Liver (tissue), 9 donors: ENCODE measurements around the gene TRIP12. TPM values are rescaled to one million over a fixed set of nuclear protein-coding genes. Genes with fewer than 3 reads are reported as not detected.

Experiments used
- DNase-seq: peaks from one replicate; pipeline ENCODE4 v3.0.0-alpha.2; 2017; ENCODE audit warnings: low spot score
- H3K27ac ChIP-seq, 2 donors: one replicate each; pipeline ENCODE4 v1.7.0; 2013; ENCODE audit warnings: inconsistent platforms in 2 of 2, low read length in 2 of 2, control low read depth in 1 of 2, low read depth in 1 of 2, mild to moderate bottlenecking in 1 of 2
- H3K27me3 ChIP-seq, 4 donors: one replicate each; pipeline versions ENCODE4 v1.6.1 to v1.7.0; 2013; ENCODE audit warnings: low read length in 3 of 4, inconsistent platforms in 1 of 4, mild to moderate bottlenecking in 1 of 4, moderate library complexity in 1 of 4; ENCODE audit not compliant: control insufficient read depth in 4 of 4, insufficient read depth in 4 of 4
- H3K36me3 ChIP-seq, 4 donors: one replicate each; pipeline versions ENCODE4 v1.6.1 to v1.7.0; 2013; ENCODE audit warnings: low read length in 3 of 4, mild to moderate bottlenecking in 3 of 4, low read depth in 1 of 4, moderate library complexity in 1 of 4; ENCODE audit not compliant: control insufficient read depth in 4 of 4, insufficient read depth in 3 of 4
- H3K4me1 ChIP-seq, 4 donors: one replicate each; pipeline versions ENCODE4 v1.6.1 to v1.7.0; 2013; ENCODE audit warnings: low read length in 3 of 4, mild to moderate bottlenecking in 3 of 4, moderate library complexity in 1 of 4; ENCODE audit not compliant: control insufficient read depth in 4 of 4, insufficient read depth in 4 of 4
- H3K4me3 ChIP-seq, 3 donors: one replicate each; pipeline versions ENCODE4 v1.6.1 to v1.7.0; 2013; ENCODE audit warnings: low read length in 3 of 3, control low read depth in 1 of 3, low read depth in 1 of 3, mild to moderate bottlenecking in 1 of 3
- H3K9ac ChIP-seq, 2 donors: one replicate each; pipeline ENCODE4 v1.7.0; 2013; ENCODE audit warnings: low read length in 2 of 2, mild to moderate bottlenecking in 2 of 2, moderate library complexity in 2 of 2, control low read depth in 1 of 2, low read depth in 1 of 2
- H3K9me3 ChIP-seq, 4 donors: one replicate each; pipeline versions ENCODE4 v1.6.1 to v1.7.0; 2013; ENCODE audit warnings: low read length in 3 of 4; ENCODE audit not compliant: control insufficient read depth in 4 of 4
- EGR1 ChIP-seq, 2 donors: IDR thresholded peaks; 2 replicates each; pipeline ENCODE4 v1.6.1; 2016 to 2018; ENCODE audit warnings: antibody characterized with exemption in 2 of 2, low read depth in 2 of 2
- FOXA1 ChIP-seq: IDR thresholded peaks from 2 replicates; pipeline ENCODE4 v1.6.1; 2016; ENCODE audit warnings: antibody characterized with exemption
- FOXA2 ChIP-seq: IDR thresholded peaks from 2 replicates; pipeline ENCODE4 v1.6.1; 2016; ENCODE audit warnings: antibody characterized with exemption
- GABPA ChIP-seq, 2 donors: IDR thresholded peaks in 1 of 2; conservative IDR thresholded peaks in 1 of 2; 2 replicates each; pipeline ENCODE4 v1.6.1; 2016; ENCODE audit warnings: antibody characterized with exemption in 2 of 2, mild to moderate bottlenecking in 1 of 2, moderate library complexity in 1 of 2
- HNF4A ChIP-seq, 2 donors: conservative IDR thresholded peaks; 2 replicates each; pipeline ENCODE4 v1.6.1; 2016; ENCODE audit warnings: antibody characterized with exemption in 2 of 2, mild to moderate bottlenecking in 2 of 2
- HNF4G ChIP-seq: IDR thresholded peaks from 2 replicates; pipeline ENCODE4 v1.6.1; 2016; ENCODE audit warnings: antibody characterized with exemption
- JUND ChIP-seq, 2 donors: IDR thresholded peaks; 2 replicates each; pipeline ENCODE4 v1.6.1; 2016; ENCODE audit warnings: antibody characterized with exemption in 2 of 2
- NR2F2 ChIP-seq: IDR thresholded peaks from 2 replicates; pipeline ENCODE4 v1.6.1; 2016; ENCODE audit warnings: antibody characterized with exemption
- RAD21 ChIP-seq, 2 donors: IDR thresholded peaks; 2 replicates each; pipeline ENCODE4 v1.6.1; 2016; ENCODE audit warnings: antibody characterized with exemption in 2 of 2, mild to moderate bottlenecking in 2 of 2
- RXRA ChIP-seq, 2 donors: IDR thresholded peaks; 2 replicates each; pipeline ENCODE4 v1.6.1; 2017 to 2018; ENCODE audit warnings: antibody characterized with exemption in 2 of 2, mild to moderate bottlenecking in 1 of 2
- SP1 ChIP-seq: IDR thresholded peaks from 2 replicates; pipeline ENCODE4 v1.6.1; 2018; ENCODE audit warnings: antibody characterized with exemption, mild to moderate bottlenecking
- TAF1 ChIP-seq: conservative IDR thresholded peaks from 2 replicates; pipeline ENCODE4 v1.6.1; 2016; ENCODE audit warnings: antibody characterized with exemption, mild to moderate bottlenecking
- YY1 ChIP-seq: IDR thresholded peaks from 2 replicates; pipeline ENCODE4 v1.6.1; 2016; ENCODE audit warnings: antibody characterized with exemption, mild to moderate bottlenecking
- WGBS: extraction: QIAGEN DNeasy Blood & Tissue Kit; methylation state at CpG from one replicate; pipeline ENCODE4 v1.1.7; 2013; 5-methylcytosine and 5-hydroxymethylcytosine counted together
- polyA plus RNA-seq, 2 donors: library from polyadenylated mRNA; stranded (reverse) in 1 of 2; unstranded in 1 of 2; fragments of 200-250 nt in 1 of 2; fragments of >200 nt in 1 of 2; fragmentation: Nextera tagmentation in 1 of 2; extraction: Ambion mirVana in 1 of 2; gene quantifications; one replicate each; pipeline versions ENCODE4 v1.2.1 to v1.2.3, GENCODE V29; 2013 to 2015
- total RNA-seq, 2 donors: library from RNA; depleted of rRNA; stranded (reverse); fragments of >200 nt; gene quantifications; one replicate each; pipeline ENCODE4 v1.2.3, GENCODE V29; 2014
- TF ChIP-seq, protein P1 (sequence below): IDR thresholded peaks from 2 replicates; pipeline ENCODE4 v1.6.1; 2016; ENCODE audit warnings: antibody characterized with exemption, mild to moderate bottlenecking
- TF ChIP-seq, protein P2 (sequence below): fragments of 150-350 bp; IDR thresholded peaks from 2 replicates; pipeline ENCODE4 v1.5.1; 2017; ENCODE audit warnings: improper control_type of control experiment, low read depth, low read length; ENCODE audit not compliant: missing input control
- TF ChIP-seq, protein P3 (sequence below): IDR thresholded peaks from 2 replicates; pipeline ENCODE4 v1.6.1; 2016; ENCODE audit warnings: antibody characterized with exemption
- TF ChIP-seq, protein P4 (sequence below): IDR thresholded peaks from 2 replicates; pipeline ENCODE4 v1.6.1; 2016; ENCODE audit warnings: antibody characterized with exemption
- donor health status: healthy.
- donor health status: healthy.
- donor health status: healthy.
- donor health status: healthy.
- donor health status: healthy.

The TRIP12 gene
- total and polyA plus RNA-seq, 4 donors = 13.9 to 128 (median 67.4) TPM

DNA sequence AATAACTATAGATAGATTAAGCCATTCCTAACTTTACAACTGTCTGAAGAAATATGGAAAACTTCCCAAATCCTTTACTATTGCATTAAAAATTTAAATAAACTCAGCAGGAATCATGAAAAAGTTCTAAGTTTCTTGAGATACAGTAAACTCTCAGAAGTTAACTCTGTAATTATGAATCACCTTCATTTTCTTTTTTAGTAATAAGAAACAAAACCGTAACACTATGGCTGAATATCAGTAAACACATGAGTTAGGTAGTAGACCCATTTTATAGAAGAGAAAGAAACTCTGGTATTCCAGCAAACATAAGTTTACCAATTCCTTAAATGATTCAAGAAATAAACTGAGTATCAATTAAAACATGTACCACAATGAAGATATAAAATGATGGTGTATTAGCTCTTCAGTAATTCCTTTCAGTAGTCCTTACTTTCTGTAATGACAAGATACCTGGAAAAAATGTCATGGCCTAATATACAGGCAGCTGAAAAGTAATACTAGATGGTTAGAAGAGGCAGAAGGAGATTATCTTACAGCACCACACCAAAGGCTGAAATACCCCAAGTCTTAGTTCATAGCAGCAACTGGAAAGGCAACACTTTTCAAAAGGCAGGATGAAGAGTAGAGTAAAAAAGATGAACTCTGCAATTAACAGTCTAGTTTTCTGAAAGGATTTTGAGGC lies 11.5 kb downstream of the TRIP12 start:
- no peak overlapping the region for H3K4me3 ChIP-seq
- H3K9ac ChIP-seq = no peak overlapping the region
- H3K4me1 ChIP-seq = peaks cover 0 to 37% (median 17%) of the 10 kb centered on the region in 4 donors
- no peak for TF ChIP-seq JUND (IDR thresholded peaks at IDR 0.05)
- TF ChIP-seq NR2F2 = no peak
- TF ChIP-seq RXRA (IDR thresholded peaks at IDR 0.05) = no peak
- no peak for TF ChIP-seq YY1
- TF ChIP-seq TAF1 = no peak
- TF ChIP-seq FOXA1 = no peak
- no peak for TF ChIP-seq HNF4G
- TF ChIP-seq, protein P1, sequence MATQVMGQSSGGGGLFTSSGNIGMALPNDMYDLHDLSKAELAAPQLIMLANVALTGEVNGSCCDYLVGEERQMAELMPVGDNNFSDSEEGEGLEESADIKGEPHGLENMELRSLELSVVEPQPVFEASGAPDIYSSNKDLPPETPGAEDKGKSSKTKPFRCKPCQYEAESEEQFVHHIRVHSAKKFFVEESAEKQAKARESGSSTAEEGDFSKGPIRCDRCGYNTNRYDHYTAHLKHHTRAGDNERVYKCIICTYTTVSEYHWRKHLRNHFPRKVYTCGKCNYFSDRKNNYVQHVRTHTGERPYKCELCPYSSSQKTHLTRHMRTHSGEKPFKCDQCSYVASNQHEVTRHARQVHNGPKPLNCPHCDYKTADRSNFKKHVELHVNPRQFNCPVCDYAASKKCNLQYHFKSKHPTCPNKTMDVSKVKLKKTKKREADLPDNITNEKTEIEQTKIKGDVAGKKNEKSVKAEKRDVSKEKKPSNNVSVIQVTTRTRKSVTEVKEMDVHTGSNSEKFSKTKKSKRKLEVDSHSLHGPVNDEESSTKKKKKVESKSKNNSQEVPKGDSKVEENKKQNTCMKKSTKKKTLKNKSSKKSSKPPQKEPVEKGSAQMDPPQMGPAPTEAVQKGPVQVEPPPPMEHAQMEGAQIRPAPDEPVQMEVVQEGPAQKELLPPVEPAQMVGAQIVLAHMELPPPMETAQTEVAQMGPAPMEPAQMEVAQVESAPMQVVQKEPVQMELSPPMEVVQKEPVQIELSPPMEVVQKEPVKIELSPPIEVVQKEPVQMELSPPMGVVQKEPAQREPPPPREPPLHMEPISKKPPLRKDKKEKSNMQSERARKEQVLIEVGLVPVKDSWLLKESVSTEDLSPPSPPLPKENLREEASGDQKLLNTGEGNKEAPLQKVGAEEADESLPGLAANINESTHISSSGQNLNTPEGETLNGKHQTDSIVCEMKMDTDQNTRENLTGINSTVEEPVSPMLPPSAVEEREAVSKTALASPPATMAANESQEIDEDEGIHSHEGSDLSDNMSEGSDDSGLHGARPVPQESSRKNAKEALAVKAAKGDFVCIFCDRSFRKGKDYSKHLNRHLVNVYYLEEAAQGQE = no peak
- no peak for TF ChIP-seq HNF4A (conservative IDR thresholded peaks at IDR 0.05)
- TF ChIP-seq GABPA (IDR thresholded peaks at IDR 0.05 in 1 of 2, conservative IDR thresholded peaks at IDR 0.05 in 1 of 2) = no peak
- TF ChIP-seq RAD21 (IDR thresholded peaks at IDR 0.05) = no peak
- TF ChIP-seq, protein P2, sequence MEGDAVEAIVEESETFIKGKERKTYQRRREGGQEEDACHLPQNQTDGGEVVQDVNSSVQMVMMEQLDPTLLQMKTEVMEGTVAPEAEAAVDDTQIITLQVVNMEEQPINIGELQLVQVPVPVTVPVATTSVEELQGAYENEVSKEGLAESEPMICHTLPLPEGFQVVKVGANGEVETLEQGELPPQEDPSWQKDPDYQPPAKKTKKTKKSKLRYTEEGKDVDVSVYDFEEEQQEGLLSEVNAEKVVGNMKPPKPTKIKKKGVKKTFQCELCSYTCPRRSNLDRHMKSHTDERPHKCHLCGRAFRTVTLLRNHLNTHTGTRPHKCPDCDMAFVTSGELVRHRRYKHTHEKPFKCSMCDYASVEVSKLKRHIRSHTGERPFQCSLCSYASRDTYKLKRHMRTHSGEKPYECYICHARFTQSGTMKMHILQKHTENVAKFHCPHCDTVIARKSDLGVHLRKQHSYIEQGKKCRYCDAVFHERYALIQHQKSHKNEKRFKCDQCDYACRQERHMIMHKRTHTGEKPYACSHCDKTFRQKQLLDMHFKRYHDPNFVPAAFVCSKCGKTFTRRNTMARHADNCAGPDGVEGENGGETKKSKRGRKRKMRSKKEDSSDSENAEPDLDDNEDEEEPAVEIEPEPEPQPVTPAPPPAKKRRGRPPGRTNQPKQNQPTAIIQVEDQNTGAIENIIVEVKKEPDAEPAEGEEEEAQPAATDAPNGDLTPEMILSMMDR = no peak
- TF ChIP-seq, protein P3, sequence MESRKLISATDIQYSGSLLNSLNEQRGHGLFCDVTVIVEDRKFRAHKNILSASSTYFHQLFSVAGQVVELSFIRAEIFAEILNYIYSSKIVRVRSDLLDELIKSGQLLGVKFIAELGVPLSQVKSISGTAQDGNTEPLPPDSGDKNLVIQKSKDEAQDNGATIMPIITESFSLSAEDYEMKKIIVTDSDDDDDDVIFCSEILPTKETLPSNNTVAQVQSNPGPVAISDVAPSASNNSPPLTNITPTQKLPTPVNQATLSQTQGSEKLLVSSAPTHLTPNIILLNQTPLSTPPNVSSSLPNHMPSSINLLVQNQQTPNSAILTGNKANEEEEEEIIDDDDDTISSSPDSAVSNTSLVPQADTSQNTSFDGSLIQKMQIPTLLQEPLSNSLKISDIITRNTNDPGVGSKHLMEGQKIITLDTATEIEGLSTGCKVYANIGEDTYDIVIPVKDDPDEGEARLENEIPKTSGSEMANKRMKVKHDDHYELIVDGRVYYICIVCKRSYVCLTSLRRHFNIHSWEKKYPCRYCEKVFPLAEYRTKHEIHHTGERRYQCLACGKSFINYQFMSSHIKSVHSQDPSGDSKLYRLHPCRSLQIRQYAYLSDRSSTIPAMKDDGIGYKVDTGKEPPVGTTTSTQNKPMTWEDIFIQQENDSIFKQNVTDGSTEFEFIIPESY = no peak
- TF ChIP-seq FOXA2 = no peak
- TF ChIP-seq SP1 = no peak
- TF ChIP-seq, protein P4, sequence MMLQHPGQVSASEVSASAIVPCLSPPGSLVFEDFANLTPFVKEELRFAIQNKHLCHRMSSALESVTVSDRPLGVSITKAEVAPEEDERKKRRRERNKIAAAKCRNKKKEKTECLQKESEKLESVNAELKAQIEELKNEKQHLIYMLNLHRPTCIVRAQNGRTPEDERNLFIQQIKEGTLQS = no peak
- DNase-seq = no peak
- no peaks in the 10 kb centered on the region for H3K9me3 ChIP-seq
- no peak overlapping the region for H3K27ac ChIP-seq
- peaks cover 4 to 9% (median 4%) of the 10 kb centered on the region in 4 donors for H3K36me3 ChIP-seq
- H3K27me3 ChIP-seq = no peaks in the 10 kb centered on the region
- WGBS = 91% methylated on average over 1 of the region's 1 CpG

DNA sequence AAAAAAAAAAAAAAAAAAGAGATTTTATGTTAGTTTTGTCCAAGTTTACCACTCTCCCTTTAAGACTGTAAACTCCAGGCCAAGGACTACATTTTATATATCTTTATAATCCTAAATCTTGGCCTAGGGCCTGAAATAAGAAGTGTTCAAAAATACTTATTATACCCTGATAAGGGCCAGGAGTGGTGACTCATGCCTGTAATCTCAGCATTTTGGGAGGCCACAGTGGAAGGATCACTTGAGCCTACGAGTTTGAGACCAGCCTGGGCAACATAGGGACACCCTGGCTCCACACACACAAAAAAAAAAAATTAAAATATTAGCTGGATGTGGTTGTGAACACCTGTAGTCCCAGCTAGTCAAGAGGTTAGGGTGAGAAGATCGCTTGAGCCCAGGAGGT lies 12.7 kb downstream of the TRIP12 start:
- Histone ChIP-seq H3K27me3 (no peaks in the 10 kb centered on the region), H3K9ac (no peak overlapping the region), H3K27ac (no peak overlapping the region), H3K36me3 (peaks cover 4 to 9% (median 4%) of the 10 kb centered on the region in 4 donors), H3K4me3 (no peak overlapping the region), H3K9me3 (no peaks in the 10 kb centered on the region), H3K4me1 (peaks cover 0 to 32% (median 17%) of the 10 kb centered on the region in 4 donors)
- TF ChIP-seq GABPA (IDR thresholded peaks at IDR 0.05 in 1 of 2, conservative IDR thresholded peaks at IDR 0.05 in 1 of 2) = no peak
- TF ChIP-seq EGR1 (IDR thresholded peaks at IDR 0.05; ENCODE audit: low read depth in 2 of 2) = no peak
- TF ChIP-seq, protein P4 = no peak
- no peak for TF ChIP-seq FOXA1
- DNase-seq = no peak
- 84% methylated on average over 2 of the region's 2 CpGs for WGBS
